SK-N-MC (cell line): ENCODE measurements around the gene ARCN1.

Experiments used
- EZH2 ChIP-seq: fragments of 200-600 bp; sonication (generic); IDR thresholded peaks from one replicate; pipeline ENCODE4 v1.6.1; 2017; ENCODE audit warnings: antibody characterized with exemption
- POLR2AphosphoS5 ChIP-seq: IDR thresholded peaks from 2 replicates; pipeline ENCODE4 v1.6.1; 2012; ENCODE audit warnings: mild to moderate bottlenecking, low read depth, low read length, borderline replicate concordance

GRCh38 chr11:118572061-118572980, at the start of gene ARCN1:
- TF ChIP-seq POLR2AphosphoS5 (peak; percentile 74), EZH2 (no peak)
